SU-DHL-6 (cell line): Measurements from ENCODE around the gene SF3B2.

Source experiments
- H2AFZ ChIP-seq: fragments of 200-600 bp; sonication (generic); 2 replicates; pipeline ENCODE4 v1.6.1; 2014; ENCODE audit warnings: low read depth, mild to moderate bottlenecking, moderate library complexity, mixed read lengths, antibody characterized with exemption, low read length; ENCODE audit not compliant: severe bottlenecking
- H3F3A ChIP-seq: fragments of 200-600 bp; shearing (Covaris generic); 2 replicates; pipeline ENCODE4 v1.6.0; 2016; ENCODE audit warnings: antibody characterized with exemption, mild to moderate bottlenecking; ENCODE audit not compliant: insufficient read depth
- H3K27ac ChIP-seq: fragments of 200-600 bp; sonication (generic); 2 replicates; pipeline ENCODE4 v1.5.1; 2016; ENCODE audit warnings: low read depth, mild to moderate bottlenecking, low read length, moderate library complexity, mixed read lengths
- H3K27me3 ChIP-seq: fragments of 200-600 bp; sonication (generic), shearing (Covaris generic); 2 replicates; pipeline ENCODE4 v1.6.0; 2014; ENCODE audit warnings: mild to moderate bottlenecking, low read length
- H3K36me3 ChIP-seq: fragments of 200-600 bp; sonication (generic); 2 replicates; pipeline ENCODE4 v1.6.1; 2014; ENCODE audit warnings: mild to moderate bottlenecking, low read length, mixed read lengths
- H3K4me2 ChIP-seq: fragments of 300-600, 200-600 bp; shearing (Covaris generic), sonication (generic); 2 replicates; pipeline ENCODE4 v1.6.0; 2014; ENCODE audit warnings: low read length, low read depth, mild to moderate bottlenecking; ENCODE audit not compliant: poor library complexity, severe bottlenecking
- H3K4me3 ChIP-seq: fragments of 200-600 bp; sonication (generic); 2 replicates; pipeline ENCODE4 v1.5.1; 2014; ENCODE audit warnings: antibody characterized with exemption, low read length, mild to moderate bottlenecking, mixed read lengths; ENCODE audit not compliant: insufficient read depth, poor library complexity, severe bottlenecking
- H3K79me2 ChIP-seq: fragments of 200-600 bp; sonication (generic); 2 replicates; pipeline ENCODE4 v1.6.1; 2014; ENCODE audit warnings: mild to moderate bottlenecking, low read length, moderate library complexity; ENCODE audit not compliant: insufficient read depth
- H3K9ac ChIP-seq: fragments of 200-600 bp; sonication (generic); 2 replicates; pipeline ENCODE4 v1.7.0; 2014; ENCODE audit warnings: mild to moderate bottlenecking, low read length
- H3K9me2 ChIP-seq: fragments of 200-600 bp; sonication (generic); replicated peaks from 2 replicates; pipeline ENCODE4 v1.6.1; 2014; ENCODE audit warnings: low read length; ENCODE audit not compliant: insufficient read depth
- H3K9me3 ChIP-seq: fragments of 200-600 bp; sonication (generic); 2 replicates; pipeline ENCODE4 v1.6.1; 2014; ENCODE audit warnings: low read length, mixed read lengths; ENCODE audit not compliant: insufficient read depth
- H4K20me1 ChIP-seq: fragments of 200-600 bp; sonication (generic); 2 replicates; pipeline ENCODE4 v1.6.1; 2014; ENCODE audit warnings: low read depth, mild to moderate bottlenecking, antibody characterized with exemption, low read length, moderate library complexity, mixed read lengths
- CTCF ChIP-seq: fragments of 200-600 bp; sonication (generic); IDR thresholded peaks from one replicate; pipeline ENCODE4 v1.5.1; 2017; ENCODE audit warnings: antibody characterized with exemption, mild to moderate bottlenecking, low read length, moderate library complexity; ENCODE audit not compliant: insufficient read depth, poor library complexity, severe bottlenecking
- EZH2phosphoT487 ChIP-seq: fragments of 200-600 bp; sonication (generic), shearing (Covaris generic); conservative IDR thresholded peaks from 2 replicates; pipeline ENCODE4 v1.6.1; 2018; ENCODE audit warnings: mild to moderate bottlenecking, antibody characterized with exemption, low read length, moderate library complexity, mixed read lengths

Gene SF3B2

DNA sequence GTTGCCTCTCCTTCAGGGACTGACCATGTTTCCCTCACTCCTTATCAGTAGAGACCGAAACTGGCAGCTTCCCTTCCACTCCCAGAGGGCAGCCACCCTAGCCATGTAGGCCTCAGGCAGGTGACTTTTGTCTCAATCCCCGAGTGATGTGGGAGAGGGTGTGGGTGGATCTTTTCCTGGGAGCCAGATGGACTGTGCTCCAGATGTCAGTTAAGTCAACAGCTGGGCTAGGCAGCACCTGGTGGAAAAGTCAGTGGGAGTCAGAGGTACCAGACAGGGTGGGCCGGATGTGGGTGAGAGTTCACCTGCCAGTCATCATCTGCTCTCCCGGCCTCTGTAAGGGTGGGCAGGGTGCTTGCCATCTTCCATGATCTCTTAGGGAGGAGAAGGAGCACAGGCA lies 48.0 kb upstream of the SF3B2 start:
- H3K9me2 ChIP-seq = no peaks in the 10 kb centered on the region
- no peak overlapping the region for H3K4me3 ChIP-seq
- no peak overlapping the region for H3K9ac ChIP-seq
- H3F3A ChIP-seq = peaks cover 4% of the 10 kb centered on the region; the same call in 1 of the 2 replicates
- TF ChIP-seq CTCF = no peak
- no peak for TF ChIP-seq EZH2phosphoT487
- H3K9me3 ChIP-seq = no peaks in the 10 kb centered on the region
- no peaks in the 10 kb centered on the region; the same call in 1 of the 2 replicates for H4K20me1 ChIP-seq
- no peaks in the 10 kb centered on the region for H3K27me3 ChIP-seq
- no peak overlapping the region for H3K27ac ChIP-seq
- H3K4me2 ChIP-seq = no peak overlapping the region
- peaks cover 26% of the 10 kb centered on the region for H3K79me2 ChIP-seq
- H2AFZ ChIP-seq = no peak overlapping the region
- H3K36me3 ChIP-seq = peaks cover 2% of the 10 kb centered on the region; the same call in 1 of the 2 replicates

DNA sequence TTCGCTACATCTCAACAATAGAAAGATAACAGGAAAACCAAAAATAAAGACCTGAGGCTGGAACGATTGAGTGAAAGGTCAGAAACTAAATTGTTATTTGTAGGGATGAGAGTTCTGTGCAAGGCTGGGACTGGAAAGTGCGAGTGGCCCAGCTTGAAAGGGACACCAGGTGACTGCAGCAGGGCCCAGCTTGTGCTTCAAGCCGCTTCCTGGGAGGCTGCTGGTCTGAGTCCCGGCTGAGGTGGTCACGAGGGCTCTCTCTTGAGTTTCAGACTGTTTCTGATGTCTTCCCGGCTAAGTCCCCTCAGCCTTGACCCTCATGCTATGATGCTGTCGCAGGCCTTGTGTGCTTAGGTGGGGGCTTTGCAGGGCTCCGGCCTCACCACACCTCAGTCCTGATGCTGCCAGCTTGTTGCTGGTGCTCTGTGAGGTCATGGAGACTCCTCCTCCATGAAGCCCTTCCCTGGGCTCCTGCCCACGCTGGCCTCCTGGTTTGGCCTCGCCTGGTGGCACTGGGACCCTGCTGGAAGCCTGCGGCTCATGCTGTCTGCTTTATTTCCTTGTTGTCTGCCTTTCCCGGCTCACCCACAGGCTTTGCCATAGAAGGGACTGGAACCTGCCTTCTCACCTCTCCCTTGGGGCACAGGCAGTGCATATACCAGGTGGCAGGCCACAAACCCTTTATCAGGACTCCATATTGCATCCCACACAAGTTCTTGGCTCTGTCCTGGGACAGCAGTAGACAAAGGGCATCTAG lies 45.9 kb upstream of the SF3B2 start:
- Histone ChIP-seq H2AFZ (no peak overlapping the region), H3K9me2 (no peaks in the 10 kb centered on the region), H3K79me2 (peaks cover 15% of the 10 kb centered on the region), H3K9ac (no peak overlapping the region), H3F3A (peaks cover 4% of the 10 kb centered on the region; the same call in 1 of the 2 replicates), H3K27ac (no peak overlapping the region), H3K27me3 (no peaks in the 10 kb centered on the region), H3K36me3 (no peaks in the 10 kb centered on the region), H3K9me3 (no peaks in the 10 kb centered on the region), H3K4me3 (no peak overlapping the region), H3K4me2 (no peak overlapping the region), H4K20me1 (no peaks in the 10 kb centered on the region)
- TF ChIP-seq CTCF (no peak), EZH2phosphoT487 (no peak)

DNA sequence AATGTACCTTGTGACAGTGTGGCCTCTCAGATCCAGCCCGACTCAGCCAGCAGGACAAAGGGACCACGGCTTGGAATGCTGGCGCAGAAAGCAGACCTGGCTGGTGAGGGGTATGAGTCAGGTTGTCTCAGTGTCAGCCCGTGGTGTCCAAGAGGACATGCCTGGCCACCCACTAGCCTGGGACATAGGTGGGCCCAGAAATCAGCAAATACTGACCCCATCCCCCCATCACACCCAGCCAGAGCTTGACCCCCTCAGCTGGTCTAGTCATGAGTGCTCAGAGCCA lies 45.3 kb upstream of the SF3B2 start:
- Histone ChIP-seq H3F3A (peaks cover 4% of the 10 kb centered on the region; the same call in 1 of the 2 replicates), H3K9ac (no peak overlapping the region), H3K4me2 (no peak overlapping the region), H3K79me2 (peaks cover 10% of the 10 kb centered on the region), H3K9me3 (no peaks in the 10 kb centered on the region), H2AFZ (no peak overlapping the region), H3K27ac (no peak overlapping the region), H3K36me3 (no peaks in the 10 kb centered on the region), H3K4me3 (no peak overlapping the region), H3K9me2 (no peaks in the 10 kb centered on the region), H3K27me3 (no peaks in the 10 kb centered on the region), H4K20me1 (no peaks in the 10 kb centered on the region)
- TF ChIP-seq EZH2phosphoT487 = no peak
- TF ChIP-seq CTCF = no peak
